GM12891 (cell line): Measurements from ENCODE around the gene PPP1R12B.

Source experiments
- POLR2A ChIP-seq: IDR thresholded peaks from 2 replicates; pipeline ENCODE4 v1.6.1; 2011; ENCODE audit warnings: low read depth, low read length, control low read depth
- POLR2AphosphoS5 ChIP-seq: IDR thresholded peaks from 2 replicates; pipeline ENCODE4 v1.6.1; 2011; ENCODE audit warnings: low read depth, low read length, control low read depth

- TF ChIP-seq POLR2A (no peak), POLR2AphosphoS5 (no peak)
These were observed 257.0 kb downstream of the PPP1R12B start for GRCh38 chr1:202605515-202605914.
